KG1 (cell line): Measurements from ENCODE around the gene MSGN1.
A peak's percentile ranks its signal among the peaks of the same experiment; 100 is the strongest.

Source experiments
- DNase-seq: peaks from one replicate; lab custom pipeline; 2025; lab: John Stamatoyannopoulos, UW

Gene MSGN1

DNA sequence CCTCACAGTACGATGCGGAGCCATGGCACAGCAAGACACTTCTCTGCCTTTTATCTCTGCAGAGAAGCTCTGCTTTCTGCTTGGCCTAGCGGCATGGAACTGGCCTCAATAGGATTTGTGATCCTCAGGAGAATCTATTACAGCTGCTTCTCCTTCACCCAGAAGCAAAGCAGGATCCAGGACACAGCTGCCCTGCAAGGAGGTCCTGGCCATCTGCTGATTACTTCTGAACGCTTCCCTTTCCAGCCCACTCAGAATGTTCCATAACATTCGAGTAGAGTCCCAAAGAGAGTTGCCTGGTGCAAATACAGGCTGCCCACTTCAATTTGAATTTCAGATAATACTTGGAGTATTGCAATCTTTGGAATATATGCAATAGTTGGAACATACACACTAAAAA lies 33.0 kb downstream of the MSGN1 start:
- DNase-seq = no peak

DNA sequence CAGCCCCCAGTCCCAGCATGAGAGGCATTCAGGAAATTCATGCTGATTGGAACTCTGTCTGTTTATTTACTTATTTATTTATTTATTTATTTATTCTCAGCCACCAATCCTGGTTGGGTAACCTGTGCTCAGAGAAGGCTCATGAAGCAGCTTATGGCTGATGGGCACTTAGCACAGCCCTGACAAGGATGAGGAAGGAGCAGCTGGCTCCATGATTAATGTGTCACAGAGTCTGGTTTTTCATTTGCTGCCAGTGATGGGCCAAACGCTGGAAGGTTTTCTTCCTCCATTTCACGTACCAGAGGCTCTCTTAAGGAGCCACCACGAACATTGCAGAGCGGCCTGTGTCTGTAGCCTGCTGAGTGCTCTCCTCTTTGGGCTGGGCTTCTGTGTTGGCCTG lies 33.9 kb downstream of the MSGN1 start:
- DNase-seq = no peak

DNA sequence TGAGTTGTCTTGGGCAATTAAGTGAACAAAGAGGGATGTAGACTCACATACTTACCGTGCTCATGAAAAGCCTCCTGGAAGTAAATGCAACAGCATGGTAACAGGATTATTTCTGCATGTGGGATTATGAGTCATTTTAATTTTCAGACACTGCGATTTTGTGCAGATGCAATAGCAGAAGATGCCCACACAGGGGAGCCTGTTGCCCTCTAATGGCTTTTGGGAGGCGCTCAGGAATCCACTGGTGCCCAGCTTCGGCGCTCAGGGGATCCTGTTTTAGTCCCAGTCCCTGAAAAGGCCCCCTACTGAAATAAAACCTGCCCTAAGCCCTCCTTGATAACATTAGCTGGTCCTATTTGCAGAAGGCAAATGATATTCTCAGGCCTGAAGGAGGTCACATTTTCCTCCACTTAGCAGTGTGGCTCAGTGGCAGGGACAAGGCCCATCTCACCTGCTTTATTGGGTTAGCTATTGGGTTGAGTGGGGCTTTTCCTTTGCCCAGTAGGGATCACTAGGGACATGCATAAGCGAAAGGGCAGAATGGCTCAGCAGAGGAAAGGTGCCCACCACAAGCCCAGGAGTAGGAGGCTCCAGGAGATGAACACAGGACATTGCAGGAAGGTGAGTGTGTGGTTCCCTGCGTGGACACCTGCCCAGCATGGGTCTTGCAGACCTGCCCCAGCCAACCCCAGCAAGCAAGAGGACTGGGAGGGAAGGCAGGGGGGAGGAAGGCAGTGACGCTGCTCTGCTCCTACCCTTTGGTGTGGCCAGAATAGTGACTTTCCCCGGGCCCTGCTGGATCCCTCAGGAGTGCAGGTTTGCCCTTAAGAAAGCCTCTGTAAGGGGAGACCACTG lies 35.7 kb downstream of the MSGN1 start:
- peak; percentile 15 for DNase-seq

DNA sequence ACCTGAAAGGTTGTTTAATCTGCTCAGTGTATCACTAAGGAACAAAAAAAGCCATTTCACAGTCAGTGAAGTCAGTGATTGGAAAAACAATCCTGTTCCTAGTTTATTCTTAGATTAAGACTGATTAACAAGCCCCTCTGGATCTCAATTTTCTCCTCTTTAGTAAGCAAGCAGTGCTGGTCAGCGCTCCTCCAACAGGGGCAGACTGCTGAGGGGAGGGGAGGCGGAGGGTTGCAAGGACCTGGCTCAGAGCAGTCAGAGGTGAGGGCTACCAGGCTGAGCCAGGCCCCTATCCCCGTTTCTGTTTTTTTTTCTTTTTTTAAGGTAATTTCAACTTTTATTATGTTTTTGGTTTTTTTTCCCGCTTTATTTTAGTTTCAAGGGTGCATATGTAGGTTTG lies 37.5 kb downstream of the MSGN1 start:
- no peak for DNase-seq

DNA sequence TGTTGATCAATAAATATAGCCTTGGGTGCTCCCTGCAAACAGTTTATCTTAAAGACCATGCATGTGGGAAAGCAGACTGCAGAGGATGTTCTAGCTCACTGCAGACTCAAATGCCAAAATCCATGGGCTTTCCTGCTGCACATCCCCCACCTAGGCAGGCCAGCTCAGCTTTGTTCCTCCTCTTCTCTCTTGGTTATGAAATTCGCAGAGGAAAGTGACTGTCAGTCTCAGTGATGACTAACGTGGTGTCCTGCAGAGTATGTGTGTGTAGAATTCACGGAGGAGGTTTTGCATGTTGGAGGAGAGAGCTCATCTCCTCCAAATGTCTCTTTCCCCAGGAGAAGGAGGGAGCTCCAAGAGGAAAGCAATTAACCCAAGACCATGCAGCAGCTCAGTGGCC lies 40.8 kb downstream of the MSGN1 start:
- no peak for DNase-seq

GRCh38 chr2:17858064-17858463 lies 41.8 kb downstream of the MSGN1 start:
- DNase-seq = no peak

DNA sequence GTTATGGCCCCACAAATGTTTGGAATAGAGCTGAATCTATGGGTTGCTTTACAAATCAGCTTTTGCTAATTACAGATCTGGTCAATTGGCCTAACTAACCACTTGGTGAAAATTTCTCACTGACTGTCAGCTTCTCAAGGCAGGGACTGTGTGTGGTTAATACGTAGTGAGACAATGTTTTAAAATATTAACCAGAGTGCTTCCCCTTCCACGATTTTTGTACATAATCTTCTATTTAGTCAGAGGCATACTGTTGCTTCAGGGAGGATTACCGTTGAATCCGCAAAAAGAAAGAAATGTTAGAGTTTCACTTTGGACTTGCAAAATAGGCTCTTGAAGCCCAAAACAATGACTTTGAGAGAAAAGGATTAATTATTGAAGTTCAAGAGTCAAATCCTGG lies 47.3 kb downstream of the MSGN1 start:
- DNase-seq = no peak

DNA sequence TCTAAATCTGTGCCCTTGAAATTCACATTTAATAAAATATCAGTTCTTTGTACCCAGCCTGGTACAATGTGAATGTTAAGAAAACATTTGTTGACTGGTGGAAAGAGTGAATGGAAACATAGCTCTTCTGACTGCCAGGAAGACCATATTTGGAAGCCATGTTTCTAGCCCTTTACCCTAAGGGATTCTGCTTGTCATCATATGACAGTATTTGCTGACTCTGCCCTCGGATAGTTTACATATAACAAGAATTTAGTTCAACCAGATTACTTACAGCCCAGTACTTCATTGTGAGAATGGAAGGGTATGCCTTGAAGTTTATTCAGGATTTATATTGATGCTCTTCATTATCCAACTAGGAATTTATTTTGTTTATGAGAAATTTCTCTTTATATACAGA lies 48.4 kb downstream of the MSGN1 start:
- no peak for DNase-seq

DNA sequence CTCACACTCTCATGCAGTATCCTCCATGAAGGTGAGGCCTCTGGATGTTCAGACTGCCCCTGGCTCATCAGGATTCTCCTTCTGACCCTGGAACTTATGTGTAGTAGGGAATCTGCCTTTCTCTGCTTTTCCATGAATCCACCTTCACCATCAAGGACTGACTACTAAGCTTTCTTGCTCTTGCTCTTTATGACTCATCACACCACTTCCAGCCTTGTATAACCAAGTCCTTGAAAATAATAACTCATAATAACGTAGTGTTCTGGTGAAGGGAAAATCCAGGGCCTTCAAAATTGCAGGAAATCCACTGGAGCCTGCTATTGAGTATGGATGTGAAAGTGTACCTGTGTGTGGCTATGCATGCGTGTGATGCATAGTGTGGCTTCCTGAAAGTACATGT lies 50.9 kb downstream of the MSGN1 start:
- DNase-seq = no peak
